NCI-H526 treated with DMSO at 0.1 percent for 48 hours (cell line): ENCODE results near the gene TCF7L1.

Experiments
- DNase-seq: peaks from one replicate; lab custom pipeline; 2025; lab: John Stamatoyannopoulos, UW

The TCF7L1 gene

GRCh38 chr2:85230679-85231467 is 97.7 kb downstream of the TCF7L1 start:
- no peak for DNase-seq

- DNase-seq, result no peak
Measured at GRCh38 chr2:85231468-85231805, 98.2 kb downstream of the TCF7L1 start.

GRCh38 chr2:85231952-85232351 is 98.8 kb downstream of the TCF7L1 start:
- no peak for DNase-seq

- DNase-seq, result no peak
Measured at GRCh38 chr2:85234868-85235267, 101.7 kb downstream of the TCF7L1 start.

GRCh38 chr2:85235281-85235680 is 102.1 kb downstream of the TCF7L1 start:
- DNase-seq, result no peak

- DNase-seq, result no peak
Measured at GRCh38 chr2:85236084-85236483, 102.9 kb downstream of the TCF7L1 start.

GRCh38 chr2:85237849-85238565 is 104.8 kb downstream of the TCF7L1 start:
- no peak for DNase-seq

GRCh38 chr2:85238607-85239006 is 105.4 kb downstream of the TCF7L1 start:
- no peak for DNase-seq

GRCh38 chr2:85239102-85239501 is 105.9 kb downstream of the TCF7L1 start:
- no peak for DNase-seq

GRCh38 chr2:85240055-85240454 is 106.9 kb downstream of the TCF7L1 start:
- no peak for DNase-seq

GRCh38 chr2:85242321-85242720 is 109.1 kb downstream of the TCF7L1 start:
- DNase-seq, result no peak

- DNase-seq, result no peak
Measured at GRCh38 chr2:85243101-85244072, 110.2 kb downstream of the TCF7L1 start.

GRCh38 chr2:85244828-85245227 is 111.6 kb downstream of the TCF7L1 start:
- no peak for DNase-seq

- DNase-seq, result no peak
Measured at GRCh38 chr2:85245891-85246290, 112.7 kb downstream of the TCF7L1 start.

GRCh38 chr2:85246348-85246747 is 113.2 kb downstream of the TCF7L1 start:
- DNase-seq, result no peak

GRCh38 chr2:85247610-85248009 is 114.4 kb downstream of the TCF7L1 start:
- peak; percentile 94 for DNase-seq

GRCh38 chr2:85248773-85249509 is 115.7 kb downstream of the TCF7L1 start:
- no peak for DNase-seq

- DNase-seq, result no peak
Measured at GRCh38 chr2:85250045-85250444, 116.9 kb downstream of the TCF7L1 start.

GRCh38 chr2:85251070-85251616 is 118.0 kb downstream of the TCF7L1 start:
- DNase-seq, result no peak

- DNase-seq, result no peak
Measured at GRCh38 chr2:85253890-85254289, 120.7 kb downstream of the TCF7L1 start.

GRCh38 chr2:85254540-85255300 is 121.5 kb downstream of the TCF7L1 start:
- DNase-seq, result peak; percentile 3
